ENCODE results near the gene GPC6.

Gene GPC6

GRCh38 chr13:93794197-93794885 lies 567.7 kb downstream of the GPC6 start:
- no peak for DNase-seq

- DNase-seq = no peak
These were observed 570.9 kb downstream of the GPC6 start for GRCh38 chr13:93797463-93797862.

GRCh38 chr13:93800342-93800741 lies 573.7 kb downstream of the GPC6 start:
- no peak for DNase-seq

- DNase-seq = no peak
These were observed 579.1 kb downstream of the GPC6 start for GRCh38 chr13:93805736-93806135.

GRCh38 chr13:93806861-93807260 lies 580.3 kb downstream of the GPC6 start:
- DNase-seq = no peak

GRCh38 chr13:93810264-93810663 lies 583.7 kb downstream of the GPC6 start:
- no peak for DNase-seq

- DNase-seq = no peak
These were observed 584.6 kb downstream of the GPC6 start for GRCh38 chr13:93811071-93811737.

- DNase-seq = no peak
These were observed 585.1 kb downstream of the GPC6 start for GRCh38 chr13:93811738-93812112.

GRCh38 chr13:93814658-93815057 lies 588.1 kb downstream of the GPC6 start:
- no peak for DNase-seq

- no peak for DNase-seq
These were observed 591.7 kb downstream of the GPC6 start for GRCh38 chr13:93818345-93818744.

- no peak for DNase-seq
These were observed 592.8 kb downstream of the GPC6 start for GRCh38 chr13:93819331-93819890.

- no peak for DNase-seq
These were observed 597.7 kb downstream of the GPC6 start for GRCh38 chr13:93824286-93824685.

GRCh38 chr13:93834051-93834450 lies 607.4 kb downstream of the GPC6 start:
- no peak for DNase-seq

- DNase-seq = no peak
These were observed 616.5 kb downstream of the GPC6 start for GRCh38 chr13:93843082-93843481.

- peak; percentile 17 for DNase-seq
These were observed 620.6 kb downstream of the GPC6 start for GRCh38 chr13:93847162-93847561.

- no peak for DNase-seq
These were observed 621.6 kb downstream of the GPC6 start for GRCh38 chr13:93848247-93848646.

- DNase-seq = no peak
These were observed 624.6 kb downstream of the GPC6 start for GRCh38 chr13:93851236-93851635.

GRCh38 chr13:93853912-93854311 lies 627.3 kb downstream of the GPC6 start:
- DNase-seq = no peak

- no peak for DNase-seq
These were observed 630.5 kb downstream of the GPC6 start for GRCh38 chr13:93857126-93857525.

GRCh38 chr13:93859716-93860115 lies 633.1 kb downstream of the GPC6 start:
- DNase-seq = no peak

- DNase-seq = no peak
These were observed 635.2 kb downstream of the GPC6 start for GRCh38 chr13:93861818-93862217.

GRCh38 chr13:93862259-93862658 lies 635.7 kb downstream of the GPC6 start:
- DNase-seq = no peak

- no peak for DNase-seq
These were observed 638.6 kb downstream of the GPC6 start for GRCh38 chr13:93865235-93865634.

GRCh38 chr13:93867481-93867880 lies 640.9 kb downstream of the GPC6 start:
- DNase-seq = no peak

- no peak for DNase-seq
These were observed 645.8 kb downstream of the GPC6 start for GRCh38 chr13:93872376-93872775.

Measured in amniotic stem cell (primary cell).